GOT3 (cell line): Measurements from ENCODE around the gene CXCL11.
"Not testable (repeated sequence)": the region's sequence is repeated elsewhere in the genome, so short reads cannot be mapped to it uniquely, and the experiment has no call there.

Experiments
- DNase-seq: peaks from one replicate; lab custom pipeline; 2025; ENCODE audit warnings: mixed read lengths; lab: John Stamatoyannopoulos, UW

CXCL11 gene

DNA sequence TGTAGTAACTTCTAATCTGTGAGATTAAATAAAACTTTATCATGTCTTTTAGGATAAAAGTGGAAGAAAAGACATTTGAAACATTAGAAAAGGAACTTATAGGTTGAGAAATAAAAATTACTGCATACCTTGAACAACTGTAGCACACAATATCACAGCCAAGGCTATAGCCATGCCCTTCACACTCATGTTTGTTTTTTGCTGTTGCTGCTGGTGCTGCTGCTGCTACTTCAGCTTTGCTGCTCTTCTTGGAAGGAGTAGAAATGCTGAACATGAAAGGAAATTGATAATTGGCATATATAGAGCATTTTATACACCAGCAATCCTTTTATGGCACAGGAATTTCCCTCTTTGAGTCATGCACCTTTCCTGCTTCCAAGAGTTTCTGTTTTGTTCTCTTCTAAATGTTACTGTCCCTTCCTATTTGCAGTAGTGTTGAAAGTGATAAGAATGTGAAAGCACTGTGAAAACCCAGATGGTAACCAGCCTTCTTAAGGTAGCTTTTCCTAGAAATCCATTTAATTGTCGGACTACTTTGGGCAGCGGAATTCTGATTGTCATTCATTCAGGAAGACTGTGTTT lies at the start of gene CXCL11:
Gene CXCL11 (minus strand): TSS at position 272 of the 582 bp plus-strand sequence. CDS start 83 bp downstream, at position 189.
- no peak for DNase-seq

DNA sequence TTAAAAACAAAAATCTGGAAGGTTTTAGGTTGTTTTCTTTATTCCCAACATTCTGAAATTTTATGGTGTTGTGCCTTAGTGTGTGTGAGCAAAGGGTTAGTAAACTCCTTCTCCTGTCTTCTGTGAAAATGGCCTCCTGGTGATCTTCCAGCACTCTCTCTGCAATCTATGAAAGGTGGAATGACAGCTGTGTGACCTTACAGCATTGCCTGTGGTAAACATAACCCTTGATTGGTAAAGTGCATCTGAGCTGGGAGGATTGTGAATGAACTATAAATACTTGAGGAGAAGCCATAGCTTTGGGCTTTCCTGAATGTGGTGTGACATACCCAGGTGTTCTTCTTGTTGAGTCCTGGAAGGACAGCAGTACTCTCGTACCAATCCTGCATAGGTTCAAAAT lies 48.7 kb upstream of the CXCL11 start:
- no peak for DNase-seq

DNA sequence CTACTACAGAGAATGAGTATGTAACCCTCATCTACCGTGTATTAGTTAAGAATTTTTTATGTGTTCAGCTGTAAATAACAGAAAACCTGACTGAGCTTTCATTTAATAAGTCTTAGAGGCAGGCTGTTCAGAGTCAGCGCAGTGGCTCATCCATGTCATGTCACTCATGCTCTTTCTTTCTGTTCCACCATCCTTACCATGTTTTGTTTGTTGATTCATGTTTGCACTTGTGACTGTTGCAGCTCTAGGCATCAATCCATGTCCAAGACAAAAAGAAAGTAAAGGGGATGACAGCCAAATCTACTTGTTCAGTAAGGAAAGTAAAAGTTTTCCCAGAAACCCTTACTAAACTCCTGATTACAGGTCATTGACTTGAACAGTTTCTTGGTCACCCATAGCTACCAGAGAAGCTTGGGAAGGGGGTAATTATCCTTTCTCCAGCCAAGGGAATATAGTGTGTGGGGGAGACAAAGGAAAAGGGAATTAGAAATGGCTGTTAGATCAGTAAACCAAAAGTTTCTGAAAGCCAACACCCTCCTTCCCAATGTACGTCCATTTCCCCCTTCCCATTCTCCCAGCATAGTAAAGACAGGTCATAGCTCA lies 47.6 kb upstream of the CXCL11 start:
- no peak for DNase-seq

DNA sequence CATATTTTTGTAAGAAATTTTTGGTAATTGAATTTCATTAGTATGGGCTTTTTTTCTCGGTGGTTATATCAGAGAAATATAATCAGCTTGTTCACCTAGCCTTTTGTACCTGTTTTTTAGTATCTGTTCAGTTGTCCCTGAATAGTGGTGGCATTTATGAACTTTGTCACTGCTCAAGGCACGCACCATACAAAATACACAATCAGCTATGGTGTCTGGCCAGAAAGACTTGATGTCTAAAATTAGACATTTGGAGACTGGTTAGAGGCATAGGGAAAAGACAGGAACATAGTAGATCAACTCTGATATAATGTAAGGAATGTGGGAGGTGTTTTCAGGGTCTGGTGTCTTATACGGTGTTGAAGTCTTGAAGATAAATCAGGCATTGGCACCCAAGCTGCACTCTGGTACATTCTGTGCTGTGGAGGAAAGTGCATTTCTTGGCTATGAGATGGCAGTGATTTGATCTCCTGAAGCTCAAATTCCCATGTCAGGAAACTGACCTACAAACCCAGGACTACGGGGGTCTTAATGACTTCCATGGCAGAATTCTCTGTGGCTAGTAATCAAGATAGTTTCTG lies 42.3 kb upstream of the CXCL11 start:
- DNase-seq, result no peak

DNA sequence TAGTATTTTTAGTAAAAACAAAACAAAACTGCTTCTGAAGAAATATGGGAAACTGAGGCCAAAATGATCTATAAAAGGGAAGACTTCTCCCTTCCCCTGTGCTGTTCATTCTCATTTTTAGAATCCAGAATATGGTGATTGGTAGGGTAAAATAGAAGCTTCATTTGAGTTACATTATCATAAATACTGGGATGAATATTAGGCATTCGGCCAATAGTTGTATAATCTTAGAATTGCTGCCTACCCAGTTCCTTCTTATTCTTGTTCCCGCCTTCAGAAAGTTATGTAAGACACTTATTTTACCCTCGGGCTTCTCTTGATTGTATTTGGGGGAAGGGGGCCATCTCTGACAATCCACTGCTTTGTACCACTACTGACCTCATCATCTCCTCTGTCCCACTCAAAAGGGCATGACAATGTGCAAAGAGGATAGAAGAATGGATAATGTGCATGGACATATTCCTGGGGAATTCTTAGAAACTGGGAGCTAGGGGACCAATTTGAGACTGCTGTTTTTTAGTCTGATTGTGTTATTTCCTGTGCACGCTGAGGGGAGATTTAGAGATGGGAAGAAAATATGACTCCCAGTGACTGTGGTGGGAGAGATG lies 39.2 kb upstream of the CXCL11 start:
- DNase-seq, result no peak

DNA sequence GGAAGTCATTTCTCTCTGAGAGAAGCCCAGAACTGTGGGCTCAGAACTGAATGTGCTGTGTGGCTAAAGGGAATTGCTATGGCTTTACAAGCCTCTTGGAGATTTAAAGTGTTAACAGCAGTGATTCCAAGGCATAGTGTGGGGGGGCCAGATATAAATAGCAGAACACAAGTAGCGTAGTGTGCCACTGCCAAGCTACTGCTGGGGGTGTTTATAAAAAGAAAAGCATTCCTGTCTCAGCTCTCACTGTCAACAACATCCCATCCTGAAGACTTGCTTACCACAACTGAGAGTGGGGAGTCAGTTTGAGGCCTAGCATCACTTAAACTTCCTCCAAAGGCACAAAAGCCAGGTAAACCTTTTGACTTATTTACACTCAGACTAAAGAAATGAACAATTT lies 38.6 kb upstream of the CXCL11 start, which contains the start of gene ART3:
Gene ART3 (plus strand): TSS at position 242 of the 400 bp plus-strand sequence. CDS start 1,181 bp downstream, outside the sequence.
- DNase-seq, result no peak

DNA sequence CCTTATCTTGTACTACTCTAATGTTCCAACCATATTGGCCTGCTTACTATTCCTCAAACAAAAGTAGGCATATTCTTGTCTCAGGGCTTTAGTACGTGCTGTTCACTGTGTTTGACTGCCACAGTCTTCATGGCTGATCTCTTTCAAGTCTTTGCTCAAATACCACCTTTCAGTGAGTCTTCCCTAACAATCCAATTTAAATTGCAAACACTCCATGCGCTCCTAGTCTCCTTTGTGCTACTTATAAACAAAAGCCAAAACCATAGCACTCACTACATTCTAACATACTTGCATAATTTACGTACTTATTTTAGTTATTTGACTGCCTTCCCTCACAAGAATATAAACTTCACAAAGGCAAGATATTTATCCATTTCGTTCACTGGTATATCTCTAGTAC lies 36.9 kb upstream of the CXCL11 start:
- no peak for DNase-seq

DNA sequence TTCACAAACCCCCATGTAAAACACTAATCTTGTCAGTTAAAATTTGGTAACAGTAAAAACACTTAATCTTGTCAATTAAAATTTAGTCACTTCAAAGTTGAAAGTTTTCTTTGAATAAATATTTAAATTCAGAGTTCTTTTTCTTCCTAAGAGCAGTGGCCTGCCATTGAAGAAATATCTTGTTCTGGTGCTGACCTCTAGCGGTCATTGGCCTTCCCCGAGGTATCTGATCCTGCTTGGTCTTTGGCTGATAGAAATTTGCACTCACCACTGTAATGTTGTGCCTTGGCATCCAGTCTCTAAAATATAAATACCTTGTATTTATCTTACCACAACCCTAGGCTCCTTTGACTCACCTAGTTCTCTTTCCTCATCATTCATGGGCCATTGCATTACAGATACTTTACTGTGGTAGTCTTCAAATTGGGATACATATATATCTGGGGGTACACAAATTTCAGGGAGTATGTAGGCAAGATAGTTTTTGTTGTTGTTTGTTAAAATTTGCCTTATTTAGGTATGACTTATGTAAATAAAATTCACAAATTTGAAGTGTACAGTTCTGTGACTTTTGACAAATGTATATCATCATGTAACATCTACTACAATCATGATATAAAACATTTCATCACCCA lies 31.9 kb upstream of the CXCL11 start:
- no peak for DNase-seq

DNA sequence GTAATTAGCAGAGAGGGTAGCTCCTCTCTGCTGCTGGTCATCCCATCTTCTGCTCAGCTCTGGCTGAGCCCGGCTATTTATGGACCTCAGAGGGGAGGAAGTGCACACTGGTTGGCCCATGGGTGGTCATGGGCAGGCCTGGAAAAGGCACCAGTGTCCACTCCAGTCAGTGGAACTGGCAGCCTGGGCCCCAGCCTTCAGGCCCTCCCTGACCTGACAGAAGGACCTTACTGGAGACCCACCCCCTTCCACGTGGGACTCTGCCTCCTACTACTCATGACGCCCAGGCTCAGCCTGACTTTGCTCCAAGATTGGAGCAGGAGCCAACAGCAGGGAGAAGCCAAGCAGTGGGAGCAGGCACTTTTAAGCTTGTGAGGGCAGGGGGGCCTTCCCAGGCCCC lies 30.7 kb upstream of the CXCL11 start:
- DNase-seq, result no peak

DNA sequence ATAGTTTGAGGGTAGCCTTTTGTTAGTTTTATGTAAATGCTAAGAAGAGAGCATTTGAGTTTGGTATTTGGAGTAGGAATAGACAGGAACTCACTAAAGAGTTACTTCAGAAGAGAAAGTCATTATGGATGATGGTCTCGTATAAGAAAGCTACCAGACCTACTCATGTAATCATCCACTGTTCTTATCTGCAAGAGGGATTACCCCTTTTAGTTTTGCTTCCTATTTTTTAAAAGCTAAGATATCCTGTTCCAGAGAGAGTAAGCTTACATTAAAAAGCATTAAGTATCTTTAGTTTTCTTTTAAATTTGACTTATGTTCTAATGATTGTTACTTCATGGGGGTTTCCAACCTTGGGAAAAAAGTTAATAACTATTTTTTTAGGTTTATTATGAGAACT lies 26.1 kb upstream of the CXCL11 start:
- DNase-seq, result no peak

DNA sequence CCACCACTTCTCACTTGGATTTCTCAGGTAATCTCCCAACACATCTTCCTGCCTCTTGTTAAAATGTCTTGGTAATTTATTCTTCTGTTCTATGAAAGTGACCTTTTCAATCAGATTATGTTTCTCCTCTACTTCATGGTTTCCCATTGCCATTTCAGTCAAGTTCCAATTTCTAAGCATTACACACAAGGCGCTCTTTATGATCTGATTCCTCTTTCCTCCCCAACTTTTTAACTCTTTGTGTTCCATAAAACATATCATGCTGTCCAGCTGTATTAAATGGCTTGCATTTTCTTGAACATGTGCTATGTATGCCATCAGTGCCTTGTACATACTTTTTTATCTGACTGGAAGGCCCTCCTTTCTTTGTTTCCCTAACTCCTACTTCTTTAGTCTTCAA lies 25.6 kb upstream of the CXCL11 start:
- DNase-seq, result no peak

DNA sequence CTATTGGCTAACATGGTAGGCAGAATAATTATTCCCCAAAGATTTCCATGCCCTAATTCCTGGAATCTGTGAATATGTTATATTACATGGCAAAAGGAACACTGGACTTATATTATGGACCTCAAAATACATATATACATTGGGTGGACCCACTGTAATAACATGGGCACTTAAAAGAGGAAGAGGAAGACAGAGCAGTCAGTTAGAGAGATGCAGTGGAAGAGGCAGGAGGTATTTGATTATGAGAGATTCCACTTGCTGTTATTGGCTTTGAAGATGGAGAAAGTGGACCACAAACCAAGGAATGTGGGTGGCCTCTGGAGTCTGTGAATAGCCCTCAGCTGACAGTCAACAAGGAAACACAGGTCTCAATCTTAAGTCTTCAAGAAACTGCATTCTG lies 24.6 kb upstream of the CXCL11 start:
- no peak for DNase-seq

DNA sequence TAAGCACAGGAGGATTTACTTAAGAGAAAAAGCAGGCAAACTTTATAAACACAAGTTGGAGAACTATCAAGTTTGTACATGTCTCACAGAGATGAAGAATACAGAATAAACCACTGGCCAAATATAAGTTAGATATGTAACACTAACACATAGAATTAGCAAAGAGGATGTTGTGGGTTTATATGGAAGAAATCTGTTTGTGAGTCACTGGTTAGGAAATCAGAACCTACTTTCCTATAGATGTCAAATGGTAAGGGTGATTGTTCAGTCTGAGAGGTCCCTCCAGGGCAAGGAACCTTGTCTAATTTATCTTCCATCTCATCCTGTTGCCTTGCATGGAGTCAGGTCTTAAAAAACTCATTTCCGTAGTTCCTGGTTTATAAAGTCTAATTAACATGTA lies 23.9 kb upstream of the CXCL11 start:
- no peak for DNase-seq

DNA sequence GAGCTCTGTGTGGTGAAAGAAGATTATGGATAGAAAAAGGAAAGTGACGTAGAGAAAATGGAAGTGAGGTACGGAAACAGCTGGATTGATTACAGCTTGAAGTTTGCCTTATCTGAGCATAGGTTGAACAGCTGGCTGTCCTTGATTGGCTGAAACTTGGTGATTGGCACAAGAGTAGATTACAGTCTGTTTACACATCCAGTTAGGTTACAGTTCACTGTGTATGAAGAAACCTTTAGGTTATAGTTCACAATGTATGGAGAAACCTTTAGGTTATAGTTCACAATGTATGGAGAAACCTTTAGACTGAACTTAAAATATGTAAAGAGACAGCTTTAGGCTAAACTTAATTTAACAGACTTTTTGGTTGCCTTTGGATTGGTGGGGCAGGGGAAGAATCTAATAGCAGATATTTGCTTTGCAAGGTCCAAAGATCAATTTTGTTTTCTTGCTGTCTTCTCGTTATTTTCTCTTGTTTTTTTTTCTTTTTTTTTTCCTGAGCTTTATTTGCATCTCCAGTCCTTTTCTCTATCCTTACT lies 23.1 kb upstream of the CXCL11 start:
- DNase-seq, result no peak

DNA sequence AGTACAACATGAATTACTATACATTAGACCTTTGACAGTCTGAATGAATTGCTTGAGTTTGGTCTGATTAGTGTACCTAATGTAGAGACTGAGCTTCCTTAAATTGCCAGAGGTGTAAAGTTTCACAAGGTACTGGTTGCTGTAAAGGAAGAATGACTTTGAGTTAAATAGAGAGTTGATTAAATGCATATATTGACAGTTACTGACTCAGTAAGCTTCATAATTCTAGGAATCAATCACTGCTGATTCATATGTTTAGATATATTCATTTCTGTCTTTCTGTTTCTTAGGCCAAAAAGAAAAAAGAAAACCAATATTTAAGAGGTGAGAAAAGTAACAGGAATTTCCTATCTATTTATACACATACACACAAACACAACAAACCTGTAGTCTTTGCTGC lies 22.4 kb upstream of the CXCL11 start:
- DNase-seq, result no peak

DNA sequence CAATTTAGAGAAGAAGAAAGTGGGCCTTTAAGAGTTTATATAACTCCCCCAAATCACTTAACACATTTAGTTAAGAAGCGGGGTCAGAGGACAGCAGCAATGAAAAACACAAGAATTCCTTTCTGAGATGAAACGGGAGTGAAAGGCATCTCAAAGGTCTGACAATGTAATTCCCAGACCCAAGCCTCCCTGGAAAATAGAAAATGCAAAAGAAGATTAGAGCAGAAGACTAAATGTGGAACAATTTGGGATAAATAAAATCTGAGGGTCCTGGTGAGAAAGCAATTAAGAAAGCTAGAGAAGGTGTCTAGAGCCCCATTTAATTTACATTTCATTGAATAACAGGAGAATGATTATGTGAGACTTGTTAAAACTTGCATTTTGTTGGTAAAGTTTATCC lies 19.6 kb upstream of the CXCL11 start:
- DNase-seq, result no peak

DNA sequence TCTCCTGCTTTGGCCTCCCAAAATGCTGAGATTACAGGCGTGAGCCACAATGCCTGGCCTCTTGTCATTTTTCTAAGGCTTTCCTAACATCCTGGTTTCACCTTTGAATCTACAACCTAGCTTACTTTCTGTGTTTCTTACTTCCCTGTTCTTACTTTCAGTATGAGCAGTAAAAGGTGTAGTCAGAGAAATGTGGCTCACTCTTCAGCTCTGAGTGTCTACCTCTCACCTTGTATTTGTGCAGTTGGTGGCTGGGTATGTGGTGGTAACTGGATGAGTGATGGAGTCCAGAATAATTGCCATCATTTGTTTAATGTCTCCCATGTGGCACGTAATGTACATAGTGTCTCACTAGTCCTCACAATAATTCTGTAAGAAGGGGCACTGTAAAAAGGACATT lies 19.1 kb upstream of the CXCL11 start:
- no peak for DNase-seq

DNA sequence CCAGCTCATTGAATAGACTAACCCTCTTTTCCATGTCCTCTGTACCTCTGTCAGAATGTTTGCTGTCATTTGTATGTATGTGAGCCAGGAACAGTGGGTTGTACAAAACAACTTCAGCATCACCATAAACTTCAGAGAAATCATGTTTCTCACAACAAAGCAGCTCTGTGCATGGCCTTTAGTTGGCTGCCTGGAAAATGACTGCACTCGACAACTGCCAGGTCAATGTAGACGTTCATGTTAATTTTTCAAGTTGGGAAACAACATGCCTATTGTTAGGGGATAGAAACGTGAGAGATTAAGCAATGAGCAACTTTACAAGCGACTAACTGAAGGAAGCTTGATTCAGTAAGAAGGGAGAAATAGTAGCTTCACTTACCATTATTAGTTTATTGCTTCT lies 17.9 kb upstream of the CXCL11 start:
- no peak for DNase-seq

DNA sequence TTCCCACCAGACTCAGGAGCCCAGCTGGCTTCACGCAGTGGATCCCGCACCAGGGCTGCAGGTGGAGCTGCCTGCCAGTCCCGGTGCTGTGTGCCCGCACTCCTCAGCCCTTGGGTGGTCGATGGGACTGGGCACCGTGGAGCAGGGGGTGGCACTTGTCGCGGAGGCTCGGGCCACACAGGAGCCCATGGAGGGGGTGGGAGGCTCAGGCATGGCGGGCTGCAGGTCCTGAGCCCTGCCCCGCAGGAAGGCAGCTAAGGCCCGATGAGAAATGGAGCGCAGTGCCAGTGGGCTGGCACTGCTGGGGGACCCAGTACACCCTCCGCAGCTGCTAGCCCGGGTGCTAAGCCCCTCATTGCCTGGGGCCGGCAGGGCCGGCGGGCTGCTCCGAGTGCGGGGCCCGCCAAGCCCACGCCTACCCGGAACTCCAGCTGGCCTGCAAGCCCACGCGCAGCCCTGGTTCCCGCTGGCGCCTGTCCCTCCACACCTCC lies 14.7 kb upstream of the CXCL11 start:
- DNase-seq, result not testable (repeated sequence)

DNA sequence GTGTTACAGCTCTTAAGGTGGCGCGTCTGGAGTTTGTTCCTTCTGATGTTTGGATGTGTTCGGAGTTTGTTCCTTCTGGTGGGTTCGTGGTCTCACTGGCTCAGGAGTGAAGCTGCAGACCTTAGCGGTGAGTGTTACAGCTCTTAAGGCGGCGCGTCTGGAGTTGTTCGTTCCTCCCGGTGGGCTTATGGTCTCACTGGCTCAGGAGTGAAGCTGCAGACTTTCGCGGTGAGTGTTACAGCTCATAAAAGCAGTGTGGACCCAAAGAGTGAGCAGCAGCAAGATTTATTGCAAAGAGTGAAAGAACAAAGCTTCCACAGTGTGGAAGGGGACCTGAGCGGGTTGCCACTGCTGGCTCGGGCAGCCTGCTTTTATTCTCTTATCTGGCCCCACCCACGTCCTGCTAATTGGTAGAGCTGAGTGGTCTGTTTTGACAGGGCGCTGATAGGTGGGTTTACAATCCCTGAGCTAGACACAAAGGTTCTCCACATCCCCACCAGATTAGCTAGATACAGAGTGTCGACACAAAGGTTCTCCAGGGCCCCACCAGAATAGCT lies 14.1 kb upstream of the CXCL11 start:
- DNase-seq, result not testable (repeated sequence)

DNA sequence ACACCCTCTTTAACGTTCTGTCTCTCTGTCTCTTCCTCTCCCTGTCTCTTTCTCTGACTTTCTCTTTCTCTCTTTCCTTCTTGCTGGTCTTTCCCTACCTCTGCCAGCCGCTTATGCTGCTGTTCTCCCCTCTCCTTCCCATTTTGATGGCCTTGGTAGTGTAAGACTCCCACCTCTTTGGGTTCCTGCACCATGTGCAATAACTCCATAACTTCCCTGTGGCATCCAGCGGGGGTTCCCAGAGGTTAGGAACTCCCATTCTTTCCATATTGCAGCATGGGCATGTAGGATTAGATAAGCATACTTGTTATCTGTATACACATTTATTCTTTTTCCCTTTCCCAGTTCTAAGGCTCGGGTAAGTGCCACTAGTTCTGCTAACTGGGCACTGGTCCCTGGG lies 8.8 kb upstream of the CXCL11 start:
- DNase-seq, result not testable (repeated sequence)

DNA sequence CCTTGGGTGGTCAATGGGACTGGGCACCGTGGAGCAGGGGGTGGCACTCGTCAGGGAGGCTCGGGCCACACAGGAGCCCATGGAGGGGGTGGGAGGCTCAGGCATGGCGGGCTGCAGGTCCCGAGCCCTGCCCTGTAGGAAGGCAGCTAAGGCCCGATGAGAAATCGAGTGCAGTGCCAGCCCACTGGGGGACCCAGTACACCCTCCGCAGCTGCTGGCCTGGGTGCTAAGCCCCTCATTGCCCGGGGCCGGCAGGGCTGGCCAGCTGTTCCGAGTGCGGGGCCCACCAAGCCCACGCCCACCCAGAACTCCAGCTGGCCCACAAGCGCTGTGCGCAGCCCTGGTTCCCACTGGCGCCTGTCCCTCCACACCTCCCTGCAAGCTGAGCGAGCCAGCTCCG lies 7.4 kb upstream of the CXCL11 start:
- DNase-seq, result not testable (repeated sequence)
